Activated naive CD4-positive, alpha-beta T cell treated with anti-CD3 and anti-CD28 coated beads, Interleukin-2, amount 50 U/mL, for 72 hours (primary cell): ENCODE data around the gene SIPA1. TPM values are rescaled to one million over a fixed set of nuclear protein-coding genes. Genes with fewer than 3 reads are reported as not detected.

Source experiments
- ATAC-seq, 2 donors: fragments of 150-1000 bp; cut with Tn5 transposase; 2 replicates each; pipeline ENCODE4 v1.10.0; 2021; ENCODE audit warnings: mild to moderate bottlenecking in 2 of 2, moderate library complexity in 2 of 2
- DNase-seq, 2 donors: peaks; one replicate each; pipeline ENCODE4 v3.0.0; 2021 to 2022; ENCODE audit warnings: low spot score in 2 of 2
- H3K27ac Mint-ChIP-seq, 2 donors: one replicate each; pipeline ENCODE4 v1.8.0; 2022; ENCODE audit warnings: mild to moderate bottlenecking in 2 of 2, mixed read lengths in 2 of 2
- H3K36me3 Mint-ChIP-seq, 2 donors: one replicate each; pipeline ENCODE4 v1.8.0; 2022; ENCODE audit warnings: mixed read lengths in 2 of 2
- H3K9me3 Mint-ChIP-seq, 2 donors: one replicate each; pipeline ENCODE4 v1.8.0; 2022; ENCODE audit warnings: mixed read lengths in 2 of 2
- total RNA-seq, 2 donors: library from RNA; stranded (reverse); gene quantifications; one replicate each; pipeline ENCODE4 v1.2.3, GENCODE V29; 2022

SIPA1 gene
- total RNA-seq, result 100 to 1,000 TPM; 185 to 203 TPM

GRCh38 chr11:65637794-65638419, at the start of gene SIPA1:
Gene SIPA1, plus strand, starts transcription at chr11:65638101. Its CDS starts 2,821 bp downstream, at chr11:65640922.
- DNase-seq (peak; percentile 80 to 90), ATAC-seq (peak; percentile 64 to 72)
- peaks cover 23 to 32% of the 10 kb centered on the region in 2 donors for H3K36me3 Mint-ChIP-seq
- peak within 1 kb of the TSS; percentile 93 to 95 for H3K27ac Mint-ChIP-seq
- H3K9me3 Mint-ChIP-seq, result no peaks in the 10 kb centered on the region

- H3K36me3 Mint-ChIP-seq, result peaks cover 6 to 10% of the 10 kb centered on the region in 2 donors
- DNase-seq, result peak; percentile 73 to 90
- no peaks in the 10 kb centered on the region for H3K9me3 Mint-ChIP-seq
- ATAC-seq, result peak; percentile 89 to 93
- peak overlapping the region; percentile 84 to 86 for H3K27ac Mint-ChIP-seq
Measured at GRCh38 chr11:65588199-65589054, 49.5 kb upstream of the SIPA1 start.

- DNase-seq, result no peak
- ATAC-seq, result no peak
- peak overlapping the region in 1 of 2 donors; percentile 84 for H3K27ac Mint-ChIP-seq
- no peaks in the 10 kb centered on the region for H3K9me3 Mint-ChIP-seq
- peaks cover 6 to 8% of the 10 kb centered on the region in 2 donors for H3K36me3 Mint-ChIP-seq
Measured at GRCh38 chr11:65589444-65590239, 48.3 kb upstream of the SIPA1 start.

GRCh38 chr11:65590240-65590738, 47.6 kb upstream of the SIPA1 start:
- DNase-seq (no peak), ATAC-seq (no peak)
- peak overlapping the region; percentile 61 to 88 for H3K27ac Mint-ChIP-seq
- H3K9me3 Mint-ChIP-seq, result no peaks in the 10 kb centered on the region
- peaks cover 6 to 8% of the 10 kb centered on the region in 2 donors for H3K36me3 Mint-ChIP-seq

GRCh38 chr11:65591939-65592857, 45.7 kb upstream of the SIPA1 start:
- H3K27ac Mint-ChIP-seq, result no peak overlapping the region
- H3K36me3 Mint-ChIP-seq, result no peaks in the 10 kb centered on the region
- no peak for ATAC-seq
- no peaks in the 10 kb centered on the region for H3K9me3 Mint-ChIP-seq
- DNase-seq, result no peak

- Mint-ChIP-seq H3K36me3 (no peaks in the 10 kb centered on the region), H3K27ac (no peak overlapping the region), H3K9me3 (no peaks in the 10 kb centered on the region)
- DNase-seq (no peak), ATAC-seq (no peak)
Measured at GRCh38 chr11:65592858-65593517, 44.9 kb upstream of the SIPA1 start.

GRCh38 chr11:65593518-65594414, 44.1 kb upstream of the SIPA1 start:
- peak overlapping the region in 1 of 2 donors; percentile 22 for H3K27ac Mint-ChIP-seq
- ATAC-seq (peak; percentile 44 to 53), DNase-seq (peak in 1 of 2 donors; percentile 49)
- H3K9me3 Mint-ChIP-seq, result no peaks in the 10 kb centered on the region
- H3K36me3 Mint-ChIP-seq, result no peaks in the 10 kb centered on the region

- Mint-ChIP-seq H3K27ac (peak overlapping the region; percentile 70), H3K36me3 (no peaks in the 10 kb centered on the region), H3K9me3 (no peaks in the 10 kb centered on the region)
- no peak for DNase-seq
- peak in 1 of 2 donors; percentile 17 for ATAC-seq
Measured at GRCh38 chr11:65595131-65595530, 42.8 kb upstream of the SIPA1 start.

- Mint-ChIP-seq H3K36me3 (no peaks in the 10 kb centered on the region), H3K9me3 (no peaks in the 10 kb centered on the region), H3K27ac (peak within 1 kb of the TSS; percentile 70)
- peak; percentile 3 to 20 for ATAC-seq
- DNase-seq, result no peak
Measured at GRCh38 chr11:65595543-65596281, 42.2 kb upstream of the SIPA1 start, which contains the start of gene KCNK7. Gene KCNK7, minus strand, starts transcription at chr11:65595800. Its CDS starts 28 bp downstream, at chr11:65595772.

GRCh38 chr11:65596520-65596919, 41.4 kb upstream of the SIPA1 start:
- Mint-ChIP-seq H3K27ac (peak overlapping the region in 1 of 2 donors; percentile 70), H3K9me3 (no peaks in the 10 kb centered on the region), H3K36me3 (no peaks in the 10 kb centered on the region)
- no peak for DNase-seq
- no peak for ATAC-seq

- Mint-ChIP-seq H3K9me3 (no peaks in the 10 kb centered on the region), H3K36me3 (peaks cover 0 to 1% of the 10 kb centered on the region in 2 donors), H3K27ac (no peak overlapping the region)
- no peak for ATAC-seq
- DNase-seq, result no peak
Measured at GRCh38 chr11:65598258-65598699, 39.6 kb upstream of the SIPA1 start.

GRCh38 chr11:65599216-65599954, 38.5 kb upstream of the SIPA1 start:
- Mint-ChIP-seq H3K27ac (no peak overlapping the region), H3K36me3 (peaks cover 0 to 7% of the 10 kb centered on the region in 2 donors), H3K9me3 (no peaks in the 10 kb centered on the region)
- no peak for ATAC-seq
- DNase-seq, result no peak

- no peak for DNase-seq
- Mint-ChIP-seq H3K36me3 (peaks cover 0 to 7% of the 10 kb centered on the region in 2 donors), H3K27ac (no peak overlapping the region), H3K9me3 (no peaks in the 10 kb centered on the region)
- no peak for ATAC-seq
Measured at GRCh38 chr11:65599955-65600246, 38.0 kb upstream of the SIPA1 start.
